ENCODE measurements around the gene MBLAC1.

The MBLAC1 gene, protein sequence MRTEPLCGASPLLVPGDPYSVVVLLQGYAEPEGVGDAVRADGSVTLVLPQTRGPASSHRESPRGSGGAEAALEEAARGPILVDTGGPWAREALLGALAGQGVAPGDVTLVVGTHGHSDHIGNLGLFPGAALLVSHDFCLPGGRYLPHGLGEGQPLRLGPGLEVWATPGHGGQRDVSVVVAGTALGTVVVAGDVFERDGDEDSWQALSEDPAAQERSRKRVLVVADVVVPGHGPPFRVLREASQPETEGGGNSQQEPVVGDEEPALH

DNA sequence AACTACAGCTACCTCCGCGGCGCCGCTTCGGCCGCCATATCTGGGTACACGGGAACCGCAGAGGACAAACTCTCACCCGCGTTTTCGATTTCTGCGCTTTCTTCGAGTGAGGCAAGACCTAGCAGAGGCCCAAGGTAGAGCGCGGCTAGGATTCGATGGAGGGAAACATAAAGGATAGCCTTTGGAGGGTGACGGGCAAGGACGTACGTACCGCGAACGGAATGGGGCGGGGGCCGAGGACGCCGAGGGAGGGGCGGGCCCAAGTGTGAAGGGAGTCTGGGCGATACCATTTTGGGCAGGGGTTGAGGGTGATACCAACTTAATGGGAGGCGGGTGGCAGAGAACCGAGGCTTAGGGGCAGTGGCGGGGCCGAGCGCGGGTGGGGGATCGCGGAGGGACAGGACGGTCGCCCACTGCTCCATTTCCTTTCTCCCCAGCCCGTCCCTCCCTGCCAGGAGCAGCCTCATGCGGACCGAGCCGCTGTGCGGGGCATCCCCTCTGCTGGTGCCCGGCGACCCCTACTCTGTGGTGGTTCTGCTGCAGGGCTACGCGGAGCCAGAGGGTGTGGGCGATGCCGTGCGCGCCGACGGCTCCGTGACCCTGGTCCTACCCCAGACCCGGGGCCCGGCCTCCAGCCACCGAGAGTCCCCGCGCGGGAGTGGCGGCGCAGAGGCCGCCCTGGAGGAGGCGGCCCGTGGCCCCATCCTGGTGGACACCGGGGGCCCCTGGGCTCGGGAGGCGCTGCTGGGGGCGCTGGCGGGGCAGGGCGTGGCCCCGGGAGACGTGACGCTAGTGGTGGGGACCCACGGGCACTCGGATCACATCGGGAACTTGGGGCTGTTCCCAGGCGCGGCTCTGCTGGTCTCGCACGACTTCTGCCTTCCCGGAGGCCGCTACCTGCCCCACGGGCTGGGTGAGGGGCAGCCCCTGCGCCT is at the start of gene MBLAC1:
Gene MBLAC1, plus strand, starts transcription at position 37 of the 935 bp plus-strand sequence. Its CDS starts 429 bp downstream, at position 466.
- peak; percentile 91 for DNase-seq

DNA sequence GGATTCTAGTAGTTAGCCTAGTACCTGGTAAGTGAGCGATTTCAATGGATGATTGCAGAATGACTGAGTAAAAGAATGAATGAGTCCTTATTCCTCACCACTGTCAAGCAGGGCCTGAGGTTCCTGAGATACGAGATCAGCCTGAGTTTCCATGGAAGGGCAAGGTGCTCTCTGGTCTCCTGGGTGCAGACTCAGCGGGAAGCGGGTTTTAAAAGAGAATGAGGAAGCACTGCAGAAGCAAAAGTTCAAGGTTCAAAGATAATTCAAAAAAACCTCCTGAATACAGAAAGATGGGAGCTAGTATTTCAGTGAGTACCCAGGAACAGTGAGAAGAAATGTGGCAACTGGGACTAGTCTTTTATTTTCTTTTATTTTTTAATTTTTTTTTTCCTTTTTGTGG is 49.6 kb upstream of the MBLAC1 start:
- DNase-seq, result no peak

DNA sequence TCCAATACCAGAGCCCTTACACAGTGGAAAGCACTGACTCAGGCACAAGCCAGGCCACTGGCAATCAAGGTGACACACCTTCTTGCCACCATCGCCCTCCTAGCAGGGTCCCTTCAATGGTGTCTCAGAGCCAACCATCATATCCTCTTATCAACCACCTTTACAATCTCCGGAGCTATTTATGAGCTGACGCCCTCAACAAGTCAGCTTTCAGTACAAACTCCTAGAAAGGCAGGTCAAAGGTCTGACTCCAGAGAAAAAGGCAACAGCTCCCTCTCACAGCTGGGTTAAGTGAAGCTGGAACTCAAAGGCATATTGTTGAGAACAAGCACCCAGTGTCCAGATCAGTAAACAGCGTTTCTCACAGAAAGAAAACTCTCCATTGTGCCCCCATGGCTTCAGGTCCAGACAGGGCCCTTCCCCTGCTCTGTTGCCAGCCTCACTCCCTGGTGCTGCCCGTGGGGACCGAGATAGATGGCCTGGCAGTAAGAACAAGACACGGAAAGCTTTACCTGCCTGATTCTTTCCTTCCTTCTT is 47.7 kb upstream of the MBLAC1 start:
- no peak for DNase-seq

DNA sequence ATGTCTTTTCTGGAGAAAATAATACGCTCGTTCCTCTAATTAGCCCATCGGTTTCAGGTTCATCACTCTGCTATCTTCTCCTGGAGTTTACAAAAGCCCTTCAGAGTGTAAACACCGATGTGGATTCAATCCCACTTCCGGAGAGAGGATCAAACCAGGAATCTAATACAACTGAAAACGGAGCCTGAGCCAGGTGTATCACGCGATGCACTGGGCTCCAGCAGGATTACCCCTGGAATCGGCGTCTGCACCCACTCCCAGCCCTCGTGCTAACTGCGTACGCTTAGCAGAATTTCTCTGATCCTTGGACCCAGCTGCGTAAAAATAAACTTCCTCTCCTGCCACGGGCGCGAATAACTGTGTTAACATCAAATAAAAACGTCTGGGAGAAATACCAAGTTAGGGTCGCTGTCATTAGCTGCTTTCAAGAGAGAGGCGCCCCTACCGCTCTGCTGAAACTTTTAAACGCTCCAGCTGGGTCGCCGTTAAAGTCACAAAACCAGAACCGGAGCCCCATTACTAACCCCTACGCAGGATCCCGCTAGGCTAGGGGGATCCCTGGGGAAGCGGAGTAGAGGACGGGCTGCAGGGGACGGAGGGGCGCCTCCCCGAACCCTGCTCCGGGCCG is 45.7 kb upstream of the MBLAC1 start:
- DNase-seq, result no peak

DNA sequence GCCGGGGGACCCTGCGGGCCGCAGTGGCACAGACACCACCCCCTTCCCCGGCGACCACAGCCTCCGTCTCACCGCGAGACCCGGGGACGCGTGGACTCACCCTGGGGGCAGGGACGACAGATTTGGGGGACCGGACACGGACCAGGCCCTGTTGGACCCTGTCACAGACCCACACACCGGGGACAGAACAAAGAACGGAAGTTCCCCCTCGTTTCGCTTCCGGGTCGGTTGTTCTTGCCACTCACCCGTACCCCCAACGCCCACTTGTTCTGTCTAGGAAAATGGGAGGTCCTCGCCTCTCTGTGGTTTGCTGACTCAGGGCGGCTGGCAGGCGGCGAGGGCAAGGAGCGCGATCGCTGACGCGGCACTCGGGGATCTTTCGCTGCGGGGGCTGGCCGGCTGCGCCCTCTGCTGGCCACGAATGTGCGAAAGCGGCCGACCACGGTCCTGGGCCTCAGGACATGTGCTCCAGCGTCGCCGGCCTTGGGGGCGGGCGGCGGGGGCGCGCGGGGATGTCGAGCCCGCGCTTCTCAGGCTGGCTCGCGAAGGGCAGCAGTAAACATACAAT is 45.1 kb upstream of the MBLAC1 start, which contains the start of gene ZNF3:
Gene ZNF3, minus strand, starts transcription at position 189 of the 568 bp plus-strand sequence. CDS start 4,366 bp downstream, outside the sequence.
- DNase-seq, result peak; percentile 98

DNA sequence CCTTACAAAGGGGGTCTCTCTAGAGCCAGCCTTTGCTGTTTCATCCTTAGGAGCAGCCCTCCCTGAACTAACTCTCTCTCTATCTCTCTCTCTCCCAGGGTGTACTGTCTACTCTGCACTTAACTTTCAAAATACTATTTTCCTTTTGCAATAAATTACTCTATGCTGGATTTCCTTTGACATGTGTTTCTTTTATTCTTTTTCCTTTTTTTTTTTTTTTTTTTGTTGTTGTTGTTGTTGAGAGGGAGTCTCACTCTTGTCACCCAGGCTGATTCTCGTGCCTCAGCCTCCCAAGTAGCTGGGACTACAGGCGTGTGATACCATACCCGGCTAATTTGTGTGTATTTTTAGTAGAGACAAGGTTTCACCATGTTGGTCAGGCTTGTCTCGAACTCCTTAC is 43.8 kb upstream of the MBLAC1 start:
- no peak for DNase-seq

DNA sequence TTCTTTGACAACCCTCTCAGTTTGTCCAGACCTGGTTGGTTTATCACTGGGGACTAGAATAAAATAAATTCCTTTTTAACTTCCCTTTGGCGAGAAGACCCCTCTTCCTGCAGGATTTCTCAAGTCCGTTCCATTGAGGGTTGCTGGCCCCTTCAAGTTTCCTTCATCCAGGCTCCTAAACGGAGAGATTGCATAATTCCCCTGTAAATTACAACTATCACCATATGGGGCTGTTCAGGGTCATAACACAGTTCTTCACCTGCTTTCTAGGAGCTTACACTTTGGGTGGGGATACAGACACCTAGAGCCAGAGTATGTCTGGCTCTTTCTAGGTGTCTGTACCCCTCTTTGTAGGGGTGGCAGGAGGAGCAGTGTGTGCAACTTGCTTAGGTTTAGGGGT is 41.3 kb upstream of the MBLAC1 start:
- DNase-seq, result no peak

DNA sequence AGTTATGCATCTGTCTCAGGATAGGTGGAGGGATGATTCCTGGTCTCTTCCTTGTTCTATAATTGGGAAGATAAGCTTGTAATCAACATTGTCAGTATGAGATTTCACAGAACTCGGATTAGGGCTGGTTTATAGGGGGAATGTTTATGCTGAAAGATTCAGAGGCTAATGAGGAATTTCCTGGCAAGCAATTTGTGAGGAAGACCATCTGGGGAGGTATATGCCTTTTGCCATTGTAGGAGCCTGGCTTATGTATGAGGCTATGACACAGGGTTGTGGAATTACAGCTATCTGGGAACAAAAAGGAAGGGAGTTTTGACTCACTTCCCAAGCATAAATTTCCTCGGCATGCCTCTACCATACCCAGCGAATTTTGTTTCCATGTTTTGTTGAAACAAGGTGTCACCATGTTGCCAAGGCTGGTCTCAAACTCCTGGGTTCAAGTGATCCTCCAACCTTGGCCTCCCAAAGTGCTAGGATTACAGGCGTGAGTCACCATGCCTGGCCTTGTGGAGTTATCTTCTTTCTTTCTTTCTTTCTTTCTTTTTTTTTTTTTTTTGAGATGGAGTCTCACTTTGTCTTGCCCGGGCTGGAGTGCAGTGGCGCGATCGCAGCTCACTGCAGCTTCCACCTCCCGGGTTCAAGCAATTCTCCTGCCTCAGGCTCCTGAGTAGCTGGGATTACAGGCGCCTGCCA is 39.6 kb upstream of the MBLAC1 start:
- no peak for DNase-seq

DNA sequence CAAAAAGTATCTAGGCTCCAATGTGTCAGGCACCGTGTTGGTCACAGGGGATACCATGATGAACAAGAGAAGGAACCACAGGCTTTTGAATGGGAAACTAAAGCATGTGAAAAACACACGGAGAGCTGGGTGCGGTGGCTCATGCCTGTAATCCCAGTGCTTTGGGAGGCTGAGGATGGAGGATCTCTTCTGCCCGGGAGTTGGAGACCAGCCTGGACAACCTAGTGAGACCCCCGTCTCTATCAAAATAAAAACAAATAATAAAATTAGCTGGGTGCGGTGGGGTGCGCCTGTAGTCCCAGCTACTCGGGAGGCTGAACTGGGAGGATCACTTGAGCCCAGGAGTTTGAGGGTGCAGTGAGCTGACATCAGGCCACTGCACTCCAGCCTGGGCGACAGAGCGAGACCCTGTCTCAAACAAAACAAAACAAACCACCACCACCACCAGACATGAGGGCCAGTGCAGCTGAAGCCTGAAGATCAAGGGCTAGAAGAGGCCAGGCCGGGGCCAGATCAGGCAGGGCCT is 38.6 kb upstream of the MBLAC1 start:
- DNase-seq, result no peak

DNA sequence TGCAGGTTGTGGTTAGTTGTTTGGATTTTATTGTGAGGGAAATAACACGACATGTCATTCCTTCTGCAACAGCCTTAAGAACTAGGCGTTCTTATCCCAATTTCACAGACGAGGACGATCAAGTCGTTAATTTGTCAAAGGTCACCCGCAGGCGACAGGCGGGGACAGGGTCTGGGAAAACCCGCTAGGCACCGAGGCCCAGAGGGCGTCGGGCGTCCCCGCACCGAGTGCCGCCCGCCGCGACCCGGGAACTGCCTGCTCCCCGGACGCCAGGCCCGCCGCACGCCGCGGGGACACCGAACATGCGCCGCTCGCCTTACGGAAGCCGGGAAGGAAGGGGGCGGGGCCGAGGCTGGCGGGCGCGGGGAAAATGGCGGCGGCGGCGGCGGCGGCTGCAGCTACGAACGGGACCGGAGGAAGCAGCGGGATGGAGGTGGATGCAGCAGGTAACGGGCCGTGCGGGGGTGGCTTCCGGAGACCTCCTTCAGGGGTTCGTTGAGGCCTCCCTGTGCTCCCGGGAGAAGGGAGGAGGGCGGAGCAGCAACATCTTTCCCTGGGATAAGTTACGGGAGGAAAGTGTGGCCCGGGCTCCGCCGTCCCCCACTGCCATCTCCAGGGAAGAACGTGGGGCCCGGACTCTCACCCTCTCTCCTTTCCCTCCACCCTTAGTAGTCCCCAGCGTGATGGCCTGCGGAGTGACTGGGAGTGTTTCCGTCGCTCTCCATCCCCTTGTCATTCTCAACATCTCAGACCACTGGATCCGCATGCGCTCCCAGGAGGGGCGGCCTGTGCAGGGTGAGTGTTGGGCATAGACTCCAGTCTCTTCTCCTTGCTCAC is 37.9 kb upstream of the MBLAC1 start, which contains the start of gene COPS6:
Gene COPS6, plus strand, starts transcription at position 349 of the 837 bp plus-strand sequence. Its CDS starts 22 bp downstream, at position 371.
- DNase-seq, result peak; percentile 92

DNA sequence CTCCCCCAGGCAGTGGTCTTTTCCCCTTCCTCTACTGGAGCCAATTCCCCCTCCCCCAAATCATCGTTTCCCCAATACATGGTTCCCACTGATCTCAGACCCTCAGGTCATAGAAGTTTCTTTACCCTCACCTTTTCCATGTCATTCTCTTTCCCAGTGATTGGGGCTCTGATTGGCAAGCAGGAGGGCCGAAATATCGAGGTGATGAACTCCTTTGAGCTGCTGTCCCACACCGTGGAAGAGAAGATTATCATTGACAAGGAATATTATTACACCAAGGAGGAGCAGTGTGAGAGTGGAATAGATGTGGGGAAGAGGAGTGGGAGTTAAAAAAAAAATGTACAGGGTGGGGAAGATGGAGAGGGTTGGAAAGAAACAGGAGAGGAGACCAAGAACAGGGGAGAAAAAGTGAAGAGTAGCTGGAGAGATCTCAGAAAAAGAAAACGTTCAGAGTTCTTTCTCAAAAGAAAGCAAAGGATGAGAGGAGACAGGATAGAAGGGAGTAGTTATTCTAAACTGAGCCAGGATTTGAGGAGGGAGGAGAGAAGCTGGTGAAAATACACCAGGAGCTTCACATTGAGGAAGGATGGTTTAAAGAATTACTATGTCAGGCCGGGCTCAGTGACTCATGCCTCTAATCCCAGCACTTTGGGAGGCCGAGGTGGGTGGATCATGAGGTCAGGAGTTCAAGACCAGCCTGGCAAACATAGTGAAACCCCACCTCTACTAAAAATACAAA is 37.1 kb upstream of the MBLAC1 start:
- no peak for DNase-seq

DNA sequence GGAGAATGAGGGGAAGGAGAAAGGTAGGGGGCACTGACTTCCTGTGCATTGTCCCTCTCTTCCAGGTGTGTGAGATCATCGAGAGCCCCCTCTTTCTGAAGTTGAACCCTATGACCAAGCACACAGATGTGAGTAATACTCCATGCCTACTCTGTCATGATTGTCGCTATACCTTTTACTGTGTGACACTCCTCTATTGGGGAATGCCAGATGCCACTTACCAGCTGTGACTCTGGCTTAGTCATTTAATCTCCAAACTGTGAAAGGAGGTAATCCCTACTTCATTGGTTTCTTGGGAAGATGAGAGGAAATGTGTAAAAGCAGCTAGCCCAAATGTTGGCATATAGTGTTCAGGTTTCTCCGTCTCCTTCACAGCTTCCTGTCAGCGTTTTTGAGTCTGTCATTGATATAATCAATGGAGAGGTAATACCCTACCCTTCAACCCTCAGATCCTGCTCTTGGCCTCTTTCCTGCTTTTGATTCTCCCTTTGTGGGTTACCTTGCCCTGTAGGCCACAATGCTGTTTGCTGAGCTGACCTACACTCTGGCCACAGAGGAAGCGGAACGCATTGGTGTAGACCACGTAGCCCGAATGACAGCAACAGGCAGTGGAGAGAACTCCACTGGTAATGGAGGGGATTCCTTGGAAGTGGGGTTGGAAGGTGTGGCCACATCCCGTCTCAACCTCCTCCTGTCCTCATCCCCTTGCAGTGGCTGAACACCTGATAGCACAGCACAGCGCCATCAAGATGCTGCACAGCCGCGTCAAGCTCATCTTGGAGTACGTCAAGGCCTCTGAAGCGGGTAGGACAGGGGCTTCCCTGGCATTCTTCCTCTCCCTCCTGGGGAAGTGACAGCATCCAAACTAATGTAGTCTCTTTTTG is 36.0 kb upstream of the MBLAC1 start:
- no peak for DNase-seq

DNA sequence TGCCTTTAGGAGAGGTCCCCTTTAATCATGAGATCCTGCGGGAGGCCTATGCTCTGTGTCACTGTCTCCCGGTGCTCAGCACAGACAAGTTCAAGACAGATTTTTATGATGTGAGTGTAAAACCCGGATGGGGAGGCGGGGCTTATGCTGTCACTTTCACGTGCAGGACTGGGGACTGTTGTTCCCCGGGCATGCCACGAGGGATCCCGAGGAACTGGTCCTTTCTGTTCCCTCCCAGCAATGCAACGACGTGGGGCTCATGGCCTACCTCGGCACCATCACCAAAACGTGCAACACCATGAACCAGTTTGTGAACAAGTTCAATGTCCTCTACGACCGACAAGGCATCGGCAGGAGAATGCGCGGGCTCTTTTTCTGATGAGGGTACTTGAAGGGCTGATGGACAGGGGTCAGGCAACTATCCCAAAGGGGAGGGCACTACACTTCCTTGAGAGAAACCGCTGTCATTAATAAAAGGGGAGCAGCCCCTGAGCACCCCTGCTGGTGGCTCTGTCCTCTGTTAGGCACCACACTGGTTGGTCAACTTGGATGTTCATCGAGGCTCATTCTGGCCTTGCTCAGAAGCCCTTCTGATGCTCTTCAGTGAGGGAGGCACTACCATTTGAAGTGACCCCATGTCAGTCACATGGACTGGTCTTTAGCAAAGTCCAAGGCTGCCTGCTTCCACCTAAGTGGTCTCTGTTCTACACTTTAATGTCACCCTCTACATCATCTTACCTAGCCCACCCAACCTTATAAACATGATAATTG is 35.2 kb upstream of the MBLAC1 start:
- DNase-seq, result no peak

DNA sequence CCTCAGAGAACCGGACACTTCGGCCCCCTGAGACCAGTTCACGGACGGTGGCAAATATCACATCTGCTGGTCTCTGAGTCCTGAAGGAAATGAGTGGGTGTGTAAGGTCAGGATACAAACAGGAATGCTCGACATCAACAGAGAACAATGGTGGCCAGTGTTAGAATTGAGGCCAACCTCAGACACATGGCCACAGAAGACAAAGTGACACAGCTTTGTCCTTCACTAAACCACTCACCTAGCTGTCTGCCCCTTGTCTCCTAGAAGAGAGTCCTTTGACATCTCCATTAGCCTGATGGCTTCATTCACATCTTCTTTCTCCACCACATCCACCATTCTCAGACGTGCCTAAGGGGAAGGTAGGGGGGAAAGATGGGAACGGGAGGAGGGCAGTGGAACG is 33.7 kb upstream of the MBLAC1 start:
- no peak for DNase-seq

DNA sequence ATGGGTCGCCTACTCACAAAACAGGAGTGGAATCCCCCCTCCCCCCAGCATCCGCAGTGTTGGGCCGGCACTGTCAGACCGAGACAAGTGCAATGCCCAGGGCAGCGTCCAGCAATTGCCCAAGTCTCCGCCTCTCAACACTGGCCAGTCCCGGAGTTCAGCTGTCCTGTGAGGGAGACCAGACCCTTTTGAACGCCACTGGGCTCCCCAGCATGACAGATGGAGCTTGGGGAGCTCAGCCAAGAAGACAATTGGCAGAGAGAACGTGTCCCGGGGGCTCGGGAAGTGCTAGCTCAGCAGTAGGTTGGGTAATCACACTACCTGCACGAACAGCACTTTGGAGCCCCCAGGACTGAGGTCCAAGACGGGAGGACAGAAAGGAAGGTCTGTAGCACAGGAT is 33.3 kb upstream of the MBLAC1 start:
- DNase-seq, result no peak

DNA sequence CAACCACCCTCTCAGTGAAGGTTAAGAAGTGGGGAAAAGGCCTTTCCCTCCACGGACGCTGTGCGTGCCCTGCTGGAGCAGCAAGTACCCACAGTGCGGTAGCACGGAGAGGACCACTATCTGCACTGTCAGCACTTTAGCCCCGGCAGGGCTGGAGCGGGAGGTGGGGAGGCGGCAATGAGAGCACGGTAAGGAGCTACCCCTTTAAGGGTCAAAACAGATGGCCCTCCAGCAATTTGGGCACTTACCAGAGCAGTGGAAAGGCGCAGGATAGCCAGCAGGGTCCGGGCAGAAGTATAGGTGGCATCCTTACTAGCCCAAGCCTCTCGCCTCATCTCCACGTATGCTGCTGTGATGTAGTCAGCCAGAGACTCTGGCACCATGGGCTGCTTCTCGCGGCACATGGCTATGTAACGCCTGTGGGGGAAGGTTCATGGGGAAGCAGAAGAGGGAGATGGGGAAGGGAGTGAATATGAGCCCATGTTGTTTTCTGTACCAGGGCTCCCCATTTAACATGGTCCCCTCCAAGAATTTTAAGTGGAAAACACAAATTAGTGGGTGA is 32.8 kb upstream of the MBLAC1 start:
- DNase-seq, result no peak

DNA sequence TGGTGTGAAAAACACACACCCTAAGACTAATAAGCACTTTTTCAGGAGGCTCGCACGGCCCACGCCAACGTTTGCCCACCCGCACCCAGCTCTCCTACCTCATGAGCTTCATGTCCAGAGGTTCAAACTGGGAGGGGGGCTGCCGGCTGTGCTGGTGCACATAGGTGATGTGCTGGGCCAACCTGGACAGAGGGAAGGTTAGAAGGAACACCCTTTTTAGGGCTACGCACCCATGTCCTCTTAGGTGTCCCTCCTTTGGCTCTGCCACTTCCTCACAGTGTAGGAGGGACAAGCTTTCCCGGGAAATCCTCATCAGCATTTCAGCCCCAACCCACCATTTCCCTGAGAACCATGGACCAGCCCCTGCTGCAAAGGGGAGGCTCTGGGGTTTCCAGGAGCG is 31.5 kb upstream of the MBLAC1 start:
- no peak for DNase-seq

DNA sequence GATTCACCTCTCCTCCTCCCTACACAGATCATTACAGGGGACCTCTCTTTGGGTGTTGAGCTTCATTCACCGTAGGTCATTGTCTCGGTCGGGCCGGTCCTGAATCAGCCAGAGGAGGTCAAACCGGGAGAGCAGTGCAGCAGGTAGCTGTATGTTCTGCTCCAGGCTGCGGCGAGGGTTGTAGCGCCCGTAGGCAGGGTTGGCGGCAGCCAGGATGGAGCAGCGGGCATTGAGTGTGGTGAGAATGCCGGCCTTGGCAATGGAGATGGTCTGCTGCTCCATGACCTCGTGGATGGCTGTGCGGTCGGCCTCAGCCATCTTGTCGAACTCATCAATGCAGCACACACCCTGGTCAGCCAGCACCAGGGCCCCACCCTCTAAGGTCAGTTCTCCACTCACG is 31.1 kb upstream of the MBLAC1 start:
- DNase-seq, result no peak
